ENCODE data around the gene FMN2.

GRCh38 chr1:240169188-240169587 is 77.5 kb downstream of the FMN2 start:
- no peak for TF ChIP-seq POLR2A (IDR thresholded peaks at IDR 0.05)
- no peak for TF ChIP-seq CTCF (IDR thresholded peaks at IDR 0.05)
